HG03139 (cell line): ENCODE data around the gene AGER.
A peak's percentile ranks its signal among the peaks of the same experiment; 100 is the strongest.
"Not testable (repeated sequence)": the region's sequence is repeated elsewhere in the genome, so short reads cannot be mapped to it uniquely, and the experiment has no call there.

Source experiments
- ATAC-seq: cut with Tn5 transposase; IDR thresholded peaks from one replicate; pipeline ENCODE4 v1.9.1; 2021; ENCODE audit not compliant: unreplicated experiment

The AGER gene

DNA sequence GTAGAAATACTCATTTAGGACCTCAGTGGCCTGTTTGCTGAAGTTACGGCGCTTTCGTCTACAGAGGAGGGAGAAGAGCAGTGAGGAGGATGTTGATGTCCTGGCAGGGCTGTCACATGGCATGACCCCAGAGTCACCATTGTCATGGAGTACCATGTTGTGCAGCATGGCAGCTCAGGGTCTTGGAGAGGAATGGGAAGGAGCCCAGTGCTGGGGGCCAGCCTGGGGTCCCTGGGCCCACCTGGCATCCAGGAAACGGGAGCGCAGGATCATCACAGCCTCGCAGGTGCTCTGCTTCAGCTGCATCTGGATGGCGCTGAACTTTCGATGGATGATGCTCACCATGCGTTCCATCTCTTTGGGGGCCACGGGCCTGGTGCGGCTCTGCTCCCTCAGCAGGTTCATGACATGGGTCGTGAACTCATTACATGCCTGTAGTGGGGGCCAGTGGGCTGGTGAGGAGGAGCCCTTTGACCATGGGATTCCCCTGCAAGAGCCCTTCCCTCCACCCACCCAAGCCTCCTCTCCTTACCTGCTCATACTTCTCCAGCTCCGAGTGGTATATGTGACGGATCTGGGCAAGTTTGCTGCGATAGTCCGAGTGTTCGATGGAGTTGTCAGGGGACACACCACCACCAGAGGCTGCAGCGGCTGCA, 3.8 kb upstream of the AGER start:
- ATAC-seq, result not testable (repeated sequence)

DNA sequence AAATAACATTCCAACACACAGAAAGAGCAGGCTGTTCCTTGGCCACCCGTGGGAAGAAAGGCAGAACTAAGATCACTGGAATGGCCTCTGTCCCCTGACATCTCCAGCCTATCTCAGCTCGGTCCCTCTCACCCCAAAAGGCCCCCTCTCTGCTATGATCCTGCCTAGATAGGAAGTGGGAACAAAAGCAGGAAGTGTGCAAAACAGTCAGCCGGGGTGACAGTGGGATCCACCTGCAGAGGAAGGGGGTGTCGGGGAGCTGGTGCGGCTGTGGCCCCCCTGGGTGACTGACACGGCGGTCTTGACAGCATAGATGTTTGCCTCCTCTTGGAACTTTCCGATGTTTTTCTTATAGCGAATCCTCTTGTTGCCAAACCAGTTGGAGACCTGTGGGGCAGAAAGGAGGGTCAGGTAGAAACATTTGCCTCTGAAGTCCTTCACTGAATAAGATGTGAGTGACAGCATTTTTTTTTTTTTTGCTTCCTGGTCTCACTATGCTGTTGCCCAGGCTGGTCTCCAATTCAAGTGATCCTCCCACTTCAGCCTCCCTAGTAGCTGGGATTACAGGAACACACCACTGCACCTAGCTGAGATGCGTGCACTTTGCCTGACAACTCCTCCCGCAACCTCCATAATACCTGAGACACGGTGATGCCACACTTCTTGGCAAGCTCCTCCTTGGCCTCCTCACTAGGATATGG, 3.1 kb upstream of the AGER start:
- ATAC-seq, result no peak

DNA sequence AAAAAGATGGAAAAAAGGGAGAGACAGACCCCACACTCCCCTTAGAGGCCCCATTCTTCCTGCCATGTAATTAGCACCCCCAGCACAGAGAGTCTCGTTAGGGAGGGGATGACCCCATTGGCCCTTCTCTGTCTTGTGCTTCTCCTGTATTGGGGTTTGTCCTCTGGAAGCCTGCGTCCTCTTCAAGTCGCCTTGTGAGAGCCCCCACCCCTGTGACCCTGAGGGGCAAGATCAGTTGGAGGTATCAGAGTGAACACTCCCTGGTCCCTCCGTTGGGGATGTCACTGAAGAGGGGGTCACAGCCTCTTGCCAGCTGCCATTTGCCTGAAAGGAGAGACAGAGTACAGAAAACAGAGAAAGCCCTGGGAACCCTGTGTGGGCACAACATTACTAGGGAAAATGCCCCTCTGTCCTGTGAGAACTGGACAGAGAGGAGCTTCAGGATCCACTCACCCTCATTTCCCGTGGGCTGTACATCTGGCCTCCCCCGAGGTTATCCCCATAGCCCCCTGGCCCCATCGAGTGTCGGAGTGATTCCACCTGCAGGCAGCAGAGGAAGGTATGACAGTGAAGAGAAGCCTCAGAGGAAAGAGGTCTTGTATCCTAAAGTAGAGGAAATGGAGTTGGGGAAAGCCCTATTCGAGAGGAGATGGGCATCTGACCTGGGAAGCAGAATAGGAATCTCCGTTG, 2.2 kb upstream of the AGER start:
- not testable (repeated sequence) for ATAC-seq

DNA sequence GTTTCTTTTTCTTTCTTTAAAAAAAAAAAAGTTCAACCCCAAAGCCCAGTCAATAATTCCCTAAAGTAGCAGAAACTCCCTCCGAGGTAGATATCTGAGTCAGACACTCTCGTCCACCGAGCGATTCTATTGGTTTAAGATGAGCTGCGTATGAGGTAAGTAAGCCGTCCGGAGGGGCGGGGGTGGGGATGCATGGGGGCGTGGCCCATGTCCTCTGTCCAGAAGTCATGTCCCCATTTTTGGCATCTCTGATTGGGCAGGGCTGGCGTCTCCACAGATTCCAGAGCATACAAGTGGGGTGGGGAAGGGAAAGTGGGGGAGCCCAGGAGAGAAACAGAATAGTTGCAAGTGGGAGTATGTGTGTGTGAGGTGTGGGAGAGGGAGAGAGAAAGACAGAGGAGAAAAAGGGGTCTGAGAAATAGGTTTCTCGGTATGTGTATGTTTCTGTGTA, 1.7 kb upstream of the AGER start:
- ATAC-seq, result not testable (repeated sequence)

DNA sequence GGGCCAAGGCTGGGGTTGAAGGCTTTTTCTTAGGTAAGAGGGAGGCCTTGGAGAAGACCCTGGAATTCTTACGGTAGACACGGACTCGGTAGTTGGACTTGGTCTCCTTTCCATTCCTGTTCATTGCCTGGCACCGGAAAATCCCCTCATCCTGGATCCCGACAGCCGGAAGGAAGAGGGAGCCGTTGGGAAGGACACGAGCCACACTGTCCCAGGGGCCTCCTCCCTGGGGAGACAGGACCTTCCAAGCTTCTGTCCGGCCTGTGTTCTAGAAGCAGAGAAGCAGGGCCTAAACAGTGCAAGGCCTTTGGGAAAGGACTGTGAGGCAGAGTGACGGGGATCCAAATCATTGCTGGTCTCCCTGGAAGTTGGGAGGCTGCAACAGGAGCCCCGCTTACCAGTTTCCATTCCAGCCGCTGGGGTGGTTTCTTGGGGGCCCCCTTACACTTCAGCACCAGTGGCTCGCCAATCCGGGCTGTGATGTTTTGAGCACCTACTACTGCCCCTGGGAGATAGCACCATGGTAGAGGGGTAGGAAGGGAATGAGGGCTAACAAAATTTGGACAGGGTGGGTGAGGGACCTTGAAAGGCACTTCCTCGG, 470 bp downstream of the AGER start:
- no peak for ATAC-seq

DNA sequence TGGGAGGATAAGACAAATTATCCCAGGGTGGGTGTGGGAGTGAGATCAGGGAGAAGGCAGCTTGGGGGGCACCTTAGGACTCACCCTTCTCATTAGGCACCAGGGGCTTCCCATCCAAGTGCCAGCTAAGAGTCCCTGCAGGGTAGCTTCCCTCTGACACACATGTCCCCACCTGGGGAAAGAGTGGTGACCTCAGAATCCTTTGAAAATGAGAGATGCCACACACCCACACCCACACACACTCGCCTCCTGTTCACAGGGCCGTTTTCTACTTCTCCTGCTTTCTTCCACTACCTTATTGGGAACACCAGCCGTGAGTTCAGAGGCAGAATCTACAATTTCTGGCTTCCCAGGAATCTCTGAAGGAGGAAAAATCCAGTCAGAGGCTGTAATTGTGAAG, 1.0 kb downstream of the AGER start:
- no peak for ATAC-seq

DNA sequence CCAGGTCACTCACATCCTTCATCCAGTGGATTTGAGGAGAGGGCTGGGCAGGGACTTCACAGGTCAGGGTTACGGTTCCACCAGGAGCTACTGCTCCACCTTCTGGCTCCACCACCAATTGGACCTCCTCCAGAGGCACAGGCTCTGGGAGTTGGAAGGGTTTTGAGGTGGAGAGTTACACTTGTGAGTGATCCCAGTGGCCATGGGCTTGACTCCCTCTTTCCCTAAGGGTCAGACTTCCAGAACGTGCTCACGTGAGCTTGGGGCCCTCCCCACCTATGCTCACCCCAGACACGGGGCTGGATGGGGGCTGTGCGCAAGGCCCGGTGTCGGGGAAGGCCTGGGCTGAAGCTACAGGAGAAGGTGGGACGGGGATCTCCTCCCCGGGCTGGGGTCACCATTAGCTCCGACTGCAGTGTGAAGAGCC, 1.5 kb downstream of the AGER start:
- no peak for ATAC-seq

DNA sequence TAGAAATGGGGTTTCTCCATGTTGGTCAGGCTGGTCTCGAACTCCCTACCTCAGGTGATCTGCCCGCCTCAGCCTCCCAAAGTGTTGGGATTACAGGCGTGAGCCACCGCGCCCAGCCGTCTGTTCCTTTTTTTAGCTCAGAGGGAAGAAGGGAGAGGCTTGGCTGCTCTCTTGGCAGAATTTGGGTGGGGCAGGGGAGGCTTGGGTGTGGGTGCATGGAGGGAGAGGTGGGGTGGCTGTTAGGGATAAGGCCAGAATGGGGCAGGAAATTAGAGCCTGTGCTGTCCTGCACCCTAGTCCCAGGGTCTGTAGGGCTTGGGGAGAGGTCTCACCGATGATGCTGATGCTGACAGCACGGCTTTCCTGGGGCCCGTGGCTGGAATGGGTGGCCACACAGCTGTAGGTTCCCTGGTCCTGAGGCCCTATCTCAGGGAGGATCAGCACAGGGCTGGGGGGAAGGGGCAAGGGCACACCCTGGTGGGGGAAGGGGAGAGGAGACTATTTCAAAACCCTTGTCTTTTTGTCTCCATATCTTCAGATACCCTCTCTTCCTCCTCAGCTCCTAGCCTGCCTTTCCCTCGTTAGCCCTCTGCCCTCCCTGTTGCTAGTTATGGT, 2.0 kb downstream of the AGER start:
- ATAC-seq, result no peak

DNA sequence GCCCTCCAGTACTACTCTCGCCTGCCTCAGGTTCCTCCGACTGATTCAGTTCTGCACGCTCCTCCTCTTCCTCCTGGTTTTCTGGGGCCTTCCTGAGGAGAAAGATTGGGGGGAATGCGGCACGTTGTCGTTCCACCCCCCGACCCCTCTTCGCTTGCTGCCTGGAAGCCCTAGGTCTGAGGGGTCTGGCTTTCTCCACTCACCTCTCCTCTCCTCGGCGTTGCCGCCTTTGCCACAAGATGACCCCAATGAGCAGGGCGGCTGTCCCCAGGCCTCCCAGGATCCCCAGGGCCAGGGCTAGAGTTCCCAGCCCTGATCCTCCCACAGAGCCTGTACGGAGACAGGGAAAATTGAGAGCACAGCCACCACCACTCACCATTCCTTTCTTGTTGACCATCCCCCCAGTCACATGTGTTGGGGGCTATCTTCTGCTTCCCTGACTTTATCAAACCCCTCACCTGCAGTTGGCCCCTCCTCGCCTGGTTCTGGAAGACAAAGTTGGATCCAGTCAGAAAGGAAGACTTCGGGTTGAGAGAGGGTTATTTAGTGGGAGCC, 2.8 kb downstream of the AGER start:
- ATAC-seq, result no peak

DNA sequence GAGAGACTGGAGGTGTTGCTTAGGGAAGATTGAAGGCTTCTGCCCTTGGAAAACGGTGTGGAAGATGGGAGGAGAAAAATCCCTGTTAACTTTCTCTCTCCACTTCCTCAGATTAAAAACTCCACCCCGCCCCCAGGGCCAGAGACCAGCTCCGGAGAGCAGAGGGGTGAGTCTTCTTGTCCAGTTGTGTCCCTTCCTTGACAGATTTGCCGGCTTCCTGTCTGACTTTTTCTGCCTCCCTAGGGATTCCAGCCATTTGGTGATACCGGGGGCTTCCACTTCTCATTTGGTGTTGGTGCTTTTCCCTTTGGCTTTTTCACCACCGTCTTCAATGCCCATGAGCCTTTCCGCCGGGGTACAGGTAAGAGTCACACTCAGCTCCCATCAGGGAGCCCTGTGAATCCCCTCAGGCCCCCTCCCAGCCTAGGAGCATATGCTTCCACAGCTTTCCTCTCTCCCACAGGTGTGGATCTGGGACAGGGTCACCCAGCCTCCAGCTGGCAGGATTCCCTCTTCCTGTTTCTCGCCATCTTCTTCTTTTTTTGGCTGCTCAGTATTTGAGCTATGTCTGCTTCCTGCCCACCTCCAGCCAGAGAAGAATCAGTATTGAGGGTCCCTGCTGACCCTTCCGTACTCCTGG, 4.2 kb downstream of the AGER start:
- no peak for ATAC-seq

DNA sequence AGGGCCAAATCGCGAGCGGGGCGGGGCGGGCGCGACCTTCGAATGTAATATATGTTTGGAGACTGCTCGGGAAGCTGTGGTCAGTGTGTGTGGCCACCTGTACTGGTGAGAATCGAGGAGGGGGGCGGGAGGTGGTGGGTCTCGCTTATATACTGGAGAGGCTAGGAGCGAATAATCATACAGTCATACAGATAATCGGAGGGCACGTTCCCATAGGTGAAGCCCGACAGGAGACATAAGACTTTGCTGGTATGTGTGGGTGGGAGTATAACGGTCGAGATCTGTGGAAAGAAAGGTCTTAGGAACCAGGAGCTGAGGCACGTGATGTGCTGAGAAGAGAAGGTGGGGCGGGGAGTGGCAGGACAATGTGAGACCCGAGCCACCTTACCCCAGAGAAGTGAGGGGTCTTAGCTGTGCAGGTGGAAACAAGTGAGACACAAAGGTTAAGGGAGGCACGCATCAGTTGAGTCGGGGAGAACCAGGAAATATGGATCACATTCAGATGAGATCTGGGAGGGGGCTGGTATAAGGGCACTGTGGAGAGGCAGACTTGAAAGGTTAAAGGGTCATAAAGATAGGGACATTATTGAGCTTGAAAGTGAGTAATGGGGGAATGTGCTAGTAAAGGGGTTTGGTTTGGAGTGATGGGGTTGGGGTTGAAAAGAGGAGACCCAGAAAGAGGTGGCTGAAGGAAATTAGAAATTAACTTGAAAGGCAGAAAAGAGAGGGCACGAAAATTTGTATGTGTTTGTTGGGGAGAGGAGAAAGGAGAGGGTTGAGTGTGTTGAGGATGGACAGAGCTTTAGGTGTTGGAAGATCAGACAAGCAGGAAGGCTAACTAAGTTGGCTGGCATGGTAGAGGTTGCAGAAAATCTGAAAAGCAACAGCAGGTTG, 5.3 kb downstream of the AGER start:
- ATAC-seq, result no peak

DNA sequence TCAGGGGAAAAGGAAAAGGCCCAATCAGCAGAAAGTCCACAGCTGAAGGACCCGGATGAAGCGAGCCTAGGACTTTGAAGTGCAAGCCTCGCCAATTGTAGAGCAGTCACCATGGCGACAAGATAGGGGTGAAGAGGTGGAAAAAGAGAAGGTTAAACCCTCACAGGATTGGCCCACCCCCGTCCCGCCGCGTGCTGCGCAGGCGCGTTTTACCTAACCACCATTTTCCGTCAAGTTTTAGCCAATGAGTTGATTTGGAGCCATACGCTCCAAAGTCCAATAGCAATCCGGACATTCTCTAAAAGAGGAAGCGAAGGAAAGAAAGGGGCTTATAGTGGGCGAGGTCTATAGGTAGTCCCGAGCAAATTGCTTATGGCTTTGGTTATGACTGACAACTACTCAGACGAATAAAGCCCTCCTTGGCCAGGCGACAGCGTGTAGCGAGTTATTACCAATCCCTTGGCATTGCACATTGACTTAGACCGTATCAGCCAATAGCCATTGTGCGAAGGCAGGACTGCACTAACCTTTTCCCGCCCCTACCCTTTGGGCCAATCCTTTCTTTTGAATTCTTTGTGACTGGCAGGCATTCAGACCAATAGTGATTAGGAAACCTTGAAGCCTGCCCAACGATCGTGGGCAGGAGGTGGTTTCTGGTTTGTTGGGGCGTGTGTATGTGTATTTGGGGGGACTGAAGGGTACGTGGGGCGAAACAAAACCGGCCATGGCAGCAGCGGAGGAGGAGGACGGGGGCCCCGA, 6.1 kb downstream of the AGER start, which contains the start of gene RNF5:
TSS of gene RNF5 (plus strand) at position 618 of the 759 bp plus-strand sequence. CDS start at position 725, 107 bp downstream.
- peak; percentile 63 for ATAC-seq

DNA sequence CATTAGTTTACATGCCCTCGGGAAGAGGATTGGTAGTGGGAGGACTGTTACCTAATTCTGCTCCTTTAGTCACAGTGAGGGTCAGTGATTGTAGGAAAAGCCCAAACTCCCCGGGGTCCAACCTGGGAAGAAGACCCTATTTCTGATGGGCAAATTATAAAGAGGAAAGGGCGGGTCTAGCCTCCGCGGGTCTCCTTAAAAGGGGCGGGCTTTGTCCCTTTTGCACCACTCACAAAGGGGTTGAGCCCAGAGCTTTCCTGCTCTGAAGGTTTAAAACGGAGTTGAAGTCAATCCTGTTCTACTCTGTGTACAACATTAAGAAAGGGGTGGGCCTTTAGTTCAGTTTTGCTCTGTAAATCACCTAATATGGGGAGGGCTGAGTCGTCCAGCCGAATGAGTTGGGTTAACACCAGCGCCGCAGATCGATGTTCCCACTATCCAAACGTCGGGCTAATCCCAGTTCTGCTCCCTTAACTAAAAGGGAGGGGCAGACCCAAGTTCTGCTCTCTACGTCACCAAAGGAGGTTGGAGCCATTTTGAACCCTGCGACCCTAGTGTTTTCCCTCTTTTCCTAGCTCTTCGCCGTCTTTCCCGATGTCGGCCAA, 6.8 kb downstream of the AGER start:
- ATAC-seq, result no peak

DNA sequence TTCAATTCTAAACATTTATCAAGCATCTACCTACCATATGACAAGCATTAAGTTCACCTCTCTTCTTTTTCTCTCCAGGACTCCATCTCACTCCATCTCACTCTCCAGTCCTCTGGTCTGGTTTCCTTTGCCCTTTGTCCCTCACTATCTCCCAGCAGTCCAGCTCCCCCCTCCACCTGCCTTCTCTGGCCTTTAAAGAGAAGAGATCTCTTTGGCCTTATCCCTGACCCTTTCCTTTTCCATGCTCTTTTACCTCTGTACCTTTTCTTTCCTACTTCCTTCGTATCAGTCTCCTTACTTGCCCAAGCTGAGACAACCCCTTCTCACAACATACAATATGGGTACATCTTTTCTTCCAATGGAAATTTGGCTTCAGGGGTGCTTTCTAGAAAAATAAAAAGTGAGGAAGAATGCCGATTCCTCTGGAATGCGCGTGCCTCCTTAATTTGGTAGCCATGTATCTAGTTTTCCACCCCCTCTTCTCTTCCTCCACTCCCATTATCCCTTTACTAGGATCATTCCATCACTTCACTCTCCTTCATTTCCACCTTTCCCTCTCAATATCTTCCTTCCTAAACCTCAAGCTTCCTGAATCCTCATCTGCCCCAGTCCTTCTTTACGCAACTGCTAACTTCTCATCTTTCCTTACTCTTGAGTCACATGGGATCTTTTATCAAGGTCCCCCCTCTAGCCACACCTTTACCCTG, 7.4 kb downstream of the AGER start:
- no peak for ATAC-seq

DNA sequence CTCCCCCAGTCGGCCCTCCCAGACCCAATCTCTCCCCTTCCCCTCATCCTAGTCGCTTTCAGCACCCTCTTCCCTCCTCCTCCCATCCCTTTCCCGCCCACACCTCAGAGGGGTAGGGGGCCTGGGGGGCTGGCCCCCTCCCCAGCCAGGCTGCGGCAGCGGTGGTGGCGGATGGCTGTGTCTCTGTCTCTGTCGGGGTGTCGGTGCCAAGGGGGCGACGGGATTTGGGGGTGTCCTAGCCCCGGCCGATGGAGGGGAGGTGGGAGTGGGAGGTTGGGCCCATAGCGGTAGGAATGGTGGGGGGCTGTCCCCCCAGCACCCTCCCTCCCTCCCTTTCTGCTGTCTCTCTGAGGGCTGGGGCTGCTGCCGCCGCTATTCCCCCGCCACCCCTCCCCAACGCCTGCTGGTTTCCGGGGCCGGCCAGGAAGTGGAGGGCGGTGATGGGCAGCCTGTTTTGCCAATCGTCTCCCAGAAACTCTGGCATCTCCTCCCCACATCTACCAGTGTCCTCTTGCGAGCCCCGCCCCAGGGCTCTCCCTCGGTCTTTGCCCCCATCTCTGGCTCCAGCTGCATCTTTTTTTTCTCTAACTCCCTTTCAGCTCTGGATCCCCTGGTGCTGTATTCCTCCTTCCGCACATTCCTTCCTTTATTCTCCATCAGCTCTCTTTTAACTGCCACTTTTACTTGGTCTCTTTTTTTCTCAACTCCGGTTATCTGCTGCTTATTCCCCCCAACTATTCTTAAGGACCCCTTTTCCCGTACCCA, 8.2 kb downstream of the AGER start, which contains the start of gene AGPAT1:
TSS of gene AGPAT1 (minus strand) at position 374 of the 765 bp plus-strand sequence. CDS start 4,588 bp downstream, outside the sequence.
- ATAC-seq, result peak; percentile 39

DNA sequence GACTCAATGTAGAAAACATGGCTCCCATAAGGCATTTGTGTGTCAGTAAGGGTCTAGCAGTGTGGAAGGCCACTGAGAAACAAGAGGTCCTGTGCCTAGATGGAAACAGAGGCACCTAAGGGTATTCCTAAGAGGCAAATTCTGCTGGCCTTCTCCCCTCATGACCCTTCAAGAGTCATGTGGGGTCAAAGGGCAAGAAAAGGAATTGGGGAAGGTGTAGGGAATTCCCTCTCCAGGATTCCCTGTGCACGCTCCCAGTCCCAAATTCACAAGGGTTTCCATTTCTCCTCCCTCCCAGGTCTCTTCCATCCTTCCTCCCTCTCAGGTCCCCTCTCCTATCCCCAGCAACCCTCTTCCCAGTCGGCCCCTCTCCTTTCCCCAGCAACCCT, 8.7 kb downstream of the AGER start:
- no peak for ATAC-seq

DNA sequence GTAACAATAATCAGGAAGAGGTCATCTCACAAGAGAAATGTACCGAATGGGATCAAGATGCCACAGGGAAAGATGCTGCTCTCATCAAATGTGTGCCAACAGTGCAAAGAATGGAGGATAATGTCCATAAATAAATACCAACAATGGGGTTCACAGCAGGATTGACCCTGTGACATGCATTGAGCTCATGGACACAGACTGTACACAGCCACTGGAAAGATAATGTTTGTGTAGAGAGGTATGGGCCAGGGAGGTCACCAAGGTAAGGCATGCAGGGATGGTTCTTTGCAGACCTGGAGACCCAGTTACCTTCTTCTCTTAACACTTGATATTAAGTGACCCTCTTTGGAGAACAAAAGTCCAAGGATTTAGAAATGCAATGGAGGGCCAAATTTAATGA, 9.6 kb downstream of the AGER start:
- no peak for ATAC-seq
